HepG2 (cell line): ENCODE results near the gene GPD1. TPM values are rescaled to one million over a fixed set of nuclear protein-coding genes. Genes with fewer than 3 reads are reported as not detected.

Experiments
- ATAC-seq: fragments of 200-7000 bp; cut with Tn5 transposase; 3 replicates; pipeline ENCODE4 v1.9.1; 2020; ENCODE audit warnings: mild to moderate bottlenecking, moderate library complexity
- BruUV-seq: library from RNA; stranded (reverse); fragments of 400-500 nt; replicated peaks from 2 replicates; lab custom pipeline; 2021; lab: Mats Ljungman, UMichigan
- CTCF ChIA-PET: fragments of 300-600 bp; formaldehyde crosslinking; extraction: SDS; loops from one replicate; lab custom pipeline; 2021; ENCODE audit warnings: low total read pairs, inconsistent platforms, low intra/inter-chr PET ratio; lab: Yijun Ruan, JAX
- POLR2A ChIA-PET: fragments of 350-600 bp; sonication (Branson Sonifier 250); formaldehyde crosslinking; loops from one replicate; lab custom pipeline; 2020; ENCODE audit warnings: antibody characterized with exemption, inconsistent platforms; lab: Yijun Ruan, JAX
- DNase-seq: peaks from one replicate; pipeline ENCODE4 v3.0.0-alpha.2; 2015; ENCODE audit warnings: low spot score
- FAIRE-seq: peaks from 3 replicates; lab custom pipeline; 2011; peaks lifted over from hg19 to GRCh38; lab: Jason Lieb, UNC
- H2AFZ ChIP-seq: one replicate; pipeline ENCODE4 v1.6.1; 2011; ENCODE audit warnings: low read length, inconsistent platforms
- H3K27ac ChIP-seq: fragments of 300-600 bp; 3 replicates; pipeline ENCODE4 v1.8.0; 2011; ENCODE audit warnings: mixed run types, mild to moderate bottlenecking, mixed read lengths, low read length, inconsistent platforms; ENCODE audit not compliant: insufficient read depth; ENCODE audit errors: extremely low read length
- H3K27me3 ChIP-seq, 2 experiments: fragments of 200-600 bp in 1 of 2; 2 replicates in 1 of 2; 3 replicates in 1 of 2; pipeline versions ENCODE4 v1.6.0 to v1.8.0; 2011; ENCODE audit warnings: low read length in 2 of 2, mild to moderate bottlenecking in 2 of 2, moderate library complexity in 2 of 2, inconsistent platforms in 1 of 2; ENCODE audit not compliant: insufficient read depth in 2 of 2, control insufficient read depth in 1 of 2
- H3K36me3 ChIP-seq, 2 experiments: fragments of 200-600 bp in 1 of 2; replicated peaks in 1 of 2; 2 replicates in 1 of 2; 3 replicates in 1 of 2; pipeline versions ENCODE4 v1.5.1 to v1.8.0; 2011; ENCODE audit warnings: low read length in 2 of 2, inconsistent platforms in 1 of 2; ENCODE audit not compliant: insufficient read depth in 2 of 2, control insufficient read depth in 1 of 2
- H3K4me1 ChIP-seq: 2 replicates; pipeline ENCODE4 v1.5.1; 2012; ENCODE audit warnings: low read length, inconsistent platforms; ENCODE audit not compliant: insufficient read depth
- H3K4me2 ChIP-seq: 2 replicates; pipeline ENCODE4 v1.6.0; 2011; ENCODE audit warnings: low read depth, low read length, inconsistent platforms
- H3K4me3 ChIP-seq, 3 experiments: fragments of 200-600 bp in 1 of 3; sonication (generic), shearing (Covaris generic) in 1 of 3; replicated peaks in 1 of 3; 2 replicates each; pipeline ENCODE4 v1.5.1; 2011 to 2016; ENCODE audit warnings: low read length in 3 of 3, inconsistent platforms in 2 of 3, low read depth in 2 of 3, mild to moderate bottlenecking in 2 of 3, control low read depth in 1 of 3, mixed read lengths in 1 of 3; ENCODE audit not compliant: insufficient read depth in 1 of 3
- H3K79me2 ChIP-seq: one replicate; pipeline ENCODE4 v1.6.1; 2011; ENCODE audit warnings: low read length, inconsistent platforms; ENCODE audit not compliant: insufficient read depth
- H3K9ac ChIP-seq: 2 replicates; pipeline ENCODE4 v1.6.0; 2011; ENCODE audit warnings: mild to moderate bottlenecking, low read depth, low read length, inconsistent platforms; ENCODE audit not compliant: insufficient read depth
- H3K9me3 ChIP-seq: 2 replicates; pipeline ENCODE4 v1.5.1; 2012; ENCODE audit warnings: mild to moderate bottlenecking, low read length
- H4K20me1 ChIP-seq: 2 replicates; pipeline ENCODE4 v1.6.0; 2011; ENCODE audit warnings: inconsistent platforms, mild to moderate bottlenecking, low read length, moderate library complexity; ENCODE audit not compliant: insufficient read depth
- AHR ChIP-seq: IDR thresholded peaks from 2 replicates; pipeline ENCODE4 v1.6.1; 2018; ENCODE audit warnings: missing genetic modification reagents, missing compliant biosample characterization
- ETS1 ChIP-seq: sonication (generic); formaldehyde crosslinking; IDR thresholded peaks from 2 replicates; pipeline ENCODE4 v1.4.0; 2020; ENCODE audit warnings: missing genetic modification reagents
- LRRFIP1 ChIP-seq: sonication (generic); formaldehyde crosslinking; conservative IDR thresholded peaks from 2 replicates; pipeline ENCODE4 v1.4.0; 2020; ENCODE audit warnings: missing genetic modification reagents
- RBM39 ChIP-seq: fragments of 200-400 bp; formaldehyde crosslinking; IDR thresholded peaks from one replicate; pipeline ENCODE4 v1.6.1; 2018; ENCODE audit warnings: antibody characterized with exemption, mild to moderate bottlenecking, low read depth, low read length; ENCODE audit not compliant: poor library complexity, severe bottlenecking
- SRSF1 ChIP-seq: fragments of 200-400 bp; formaldehyde crosslinking; optimal IDR thresholded peaks from 2 replicates; pipeline ENCODE3; 2017; ENCODE audit warnings: mild to moderate bottlenecking, low read depth, low read length, moderate library complexity
- TBX2 ChIP-seq: sonication (generic); formaldehyde crosslinking; IDR thresholded peaks from 2 replicates; pipeline ENCODE4 v1.5.0; 2020; ENCODE audit warnings: missing genetic modification reagents, mild to moderate bottlenecking, borderline replicate concordance
- ZFP91 ChIP-seq: sonication (generic); formaldehyde crosslinking; IDR thresholded peaks from 2 replicates; pipeline ENCODE4 v1.9.0; 2022; ENCODE audit warnings: missing genetic modification reagents, mild to moderate bottlenecking, borderline replicate concordance
- ZNF597 ChIP-seq: sonication (generic); formaldehyde crosslinking; IDR thresholded peaks from 2 replicates; pipeline ENCODE4 v1.5.0; 2020; ENCODE audit warnings: missing genetic modification reagents
- ZNF776 ChIP-seq: sonication (generic); formaldehyde crosslinking; IDR thresholded peaks from 2 replicates; pipeline ENCODE4 v1.4.0; 2020; ENCODE audit warnings: mild to moderate bottlenecking, missing genetic modification reagents
- WGBS: methylation state at CpG from one replicate; pipeline ENCODE4 v1.1.6; 2017; ENCODE audit warnings: low lambda C conversion rate; 5-methylcytosine and 5-hydroxymethylcytosine counted together
- in situ Hi-C: cut with HindIII; loops from 2 replicates; pipeline ENCODE4 v1.10.0; 2017; ENCODE audit warnings: low pct_unique_long_range_greater_than_20kb; ENCODE audit not compliant: extremely low pct_ligation_motif_present
- intact Hi-C: fragments of 100-400 bp; cut with micrococcal nuclease; formaldehyde crosslinking; loops from one replicate; pipeline ENCODE4 v1.10.0; 2022; ENCODE audit not compliant: unreplicated experiment
- polyA plus RNA-seq, 8 experiments: library from polyadenylated mRNA; depleted of rRNA in 3 of 8; stranded (reverse) in 7 of 8; unstranded in 1 of 8; fragments of >200 nt; fragmentation: Illumina TruSeq in 4 of 8; extraction: Trizol in 4 of 8; gene quantifications; 2 replicates each; pipeline versions ENCODE4 v1.2.1 to v1.2.3, GENCODE V29; 2011 to 2016; ENCODE audit warnings: low read depth in 4 of 8, missing spikeins in 1 of 8, mixed read lengths in 1 of 8; ENCODE audit not compliant: insufficient read depth in 1 of 8
- total RNA-seq, 5 experiments: library from RNA; depleted of rRNA; stranded (reverse); fragments of >200 nt; fragmentation: Illumina TruSeq; extraction: Trizol; gene quantifications; 2 replicates each; pipeline ENCODE4 v1.2.3, GENCODE V29; 2016; ENCODE audit warnings: low read depth in 1 of 5

Gene GPD1
- total and polyA plus RNA-seq, 2 of the 13 experiments (the other 11 are each of a cell fraction or from before 2014, with no cell fraction given), result 3.7 to 30.6 TPM

- TF ChIP-seq TBX2 (no peak), ETS1 (no peak), SRSF1 (no peak), LRRFIP1 (no peak), AHR (CRISPR knock-in tag) (no peak), ZNF597 (CRISPR knock-in tag) (no peak), ZFP91 (CRISPR knock-in tag) (no peak), RBM39 (no peak), ZNF776 (no peak)
- ChIA-PET POLR2A (no interaction called here), CTCF (no interaction called here)
- Histone ChIP-seq H3K79me2 (no peaks in the 10 kb centered on the region), H3K4me3 (no peak overlapping the region), H3K27ac (no peak overlapping the region), H3K36me3 (no peaks in the 10 kb centered on the region), H2AFZ (no peak overlapping the region), H3K9ac (no peak overlapping the region), H3K4me2 (no peak overlapping the region), H3K9me3 (no peaks in the 10 kb centered on the region), H3K4me1 (peaks cover 24% of the 10 kb centered on the region), H4K20me1 (no peaks in the 10 kb centered on the region), H3K27me3 (peaks cover 9 to 28% of the 10 kb centered on the region in 2 experiments; a peak in 4 of 5 replicates)
- BruUV-seq, result no TSS peak
- in situ Hi-C loops (no loop called here), intact Hi-C loops (no loop called here)
- no peak for ATAC-seq
- no peak for FAIRE-seq
- WGBS, result 29% methylated on average over 1 of the region's 4 CpGs
- DNase-seq, result no peak
Measured at GRCh38 chr12:50060120-50060468, 43.7 kb upstream of the GPD1 start.
